Loucy (cell line): ENCODE measurements around the gene PRRG3.

Experiments
- CTCF ChIP-seq: fragments of 200-600 bp; sonication (generic); conservative IDR thresholded peaks from 2 replicates; pipeline ENCODE4 v1.5.1; 2014; ENCODE audit warnings: mild to moderate bottlenecking, antibody characterized with exemption, low read length
- EZH2phosphoT487 ChIP-seq: fragments of 200-600 bp; IDR thresholded peaks from 2 replicates; pipeline ENCODE4 v1.6.1; 2018; ENCODE audit warnings: antibody characterized with exemption, mild to moderate bottlenecking, moderate library complexity, borderline replicate concordance

GRCh38 chrX:151741606-151742005 lies 46.3 kb downstream of the PRRG3 start:
- no peak for TF ChIP-seq CTCF
- no peak for TF ChIP-seq EZH2phosphoT487
